ENCODE results near the gene FBLIM1.

- no peak for TF ChIP-seq CTCF (IDR thresholded peaks at IDR 0.05)
- TF ChIP-seq EP300 (IDR thresholded peaks at IDR 0.05): no peak
- TF ChIP-seq POLR2A (IDR thresholded peaks at IDR 0.05): no peak
These were observed 46.4 kb upstream of the FBLIM1 start for GRCh38 chr1:15712168-15712567.
